ENCODE results near the gene SULT6B1. TPM values are rescaled to one million over a fixed set of nuclear protein-coding genes. Genes with fewer than 3 reads are reported as not detected.
A peak's percentile ranks its signal among the peaks of the same experiment; 100 is the strongest.
"Not testable (repeated sequence)": the region's sequence is repeated elsewhere in the genome, so short reads cannot be mapped to it uniquely, and the experiment has no call there.

The SULT6B1 gene
- polyA plus RNA-seq, 2 of the 4 experiments (the other 2 are of a cell fraction) = not detected

GRCh38 chr2:37225129-37225528 lies 36.7 kb upstream of the SULT6B1 start:
- TF ChIP-seq EHF (CRISPR knock-in tag; IDR thresholded peaks at IDR 0.05) (peak; percentile 60; the same call in 1 of the 2 replicates), HOXA7 (CRISPR knock-in tag; IDR thresholded peaks at IDR 0.05) (0 out of 2 replicates have a peak, but pooled peaks have one; percentile 60), ATOH8 (CRISPR knock-in tag; IDR thresholded peaks at IDR 0.05; ENCODE audit: low read depth) (0 out of 2 replicates have a peak, but pooled peaks have one; percentile 35)
- H3K4me2 ChIP-seq; FAIRE-seq; H3K27ac ChIP-seq; POLR2A ChIA-PET; DNase-seq (ENCODE audit: low read depth in 1 of 2, low spot score in 1 of 2); CTCF ChIA-PET; H3K4me3 ChIP-seq; H3K9me3 ChIP-seq: not testable (repeated sequence)
- peaks cover 22% of the 10 kb centered on the region for H3K4me1 ChIP-seq
- 0 out of 6 replicates have a peak, but pooled peaks of 1 of the 2 experiments have one; percentile 23 for ATAC-seq
- WGBS (ENCODE audit: missing lambda C conversion rate) = 0% methylated on average over 1 of the region's 2 CpGs

GRCh38 chr2:37224063-37224462 lies 35.6 kb upstream of the SULT6B1 start:
- ChIA-PET POLR2A (no interaction called here), CTCF (interaction anchor here (0.6 kb wide), 1 partner anchor 175 kb away, joined by 3 read pairs; no protein-coding TSS in a partner anchor)
- Histone ChIP-seq H3K4me3 (no peak overlapping the region), H3K4me1 (peaks cover 12% of the 10 kb centered on the region), H3K9me3 (no peaks in the 10 kb centered on the region), H3K27ac (no peak overlapping the region), H3K4me2 (no peak overlapping the region)
- DNase-seq (ENCODE audit: low read depth in 1 of 2, low spot score in 1 of 2) (no peak), FAIRE-seq (no peak), ATAC-seq (no peak)
- TF ChIP-seq HOXB5 (CRISPR knock-in tag; IDR thresholded peaks at IDR 0.05) = no peak
- TF ChIP-seq, protein P1, sequence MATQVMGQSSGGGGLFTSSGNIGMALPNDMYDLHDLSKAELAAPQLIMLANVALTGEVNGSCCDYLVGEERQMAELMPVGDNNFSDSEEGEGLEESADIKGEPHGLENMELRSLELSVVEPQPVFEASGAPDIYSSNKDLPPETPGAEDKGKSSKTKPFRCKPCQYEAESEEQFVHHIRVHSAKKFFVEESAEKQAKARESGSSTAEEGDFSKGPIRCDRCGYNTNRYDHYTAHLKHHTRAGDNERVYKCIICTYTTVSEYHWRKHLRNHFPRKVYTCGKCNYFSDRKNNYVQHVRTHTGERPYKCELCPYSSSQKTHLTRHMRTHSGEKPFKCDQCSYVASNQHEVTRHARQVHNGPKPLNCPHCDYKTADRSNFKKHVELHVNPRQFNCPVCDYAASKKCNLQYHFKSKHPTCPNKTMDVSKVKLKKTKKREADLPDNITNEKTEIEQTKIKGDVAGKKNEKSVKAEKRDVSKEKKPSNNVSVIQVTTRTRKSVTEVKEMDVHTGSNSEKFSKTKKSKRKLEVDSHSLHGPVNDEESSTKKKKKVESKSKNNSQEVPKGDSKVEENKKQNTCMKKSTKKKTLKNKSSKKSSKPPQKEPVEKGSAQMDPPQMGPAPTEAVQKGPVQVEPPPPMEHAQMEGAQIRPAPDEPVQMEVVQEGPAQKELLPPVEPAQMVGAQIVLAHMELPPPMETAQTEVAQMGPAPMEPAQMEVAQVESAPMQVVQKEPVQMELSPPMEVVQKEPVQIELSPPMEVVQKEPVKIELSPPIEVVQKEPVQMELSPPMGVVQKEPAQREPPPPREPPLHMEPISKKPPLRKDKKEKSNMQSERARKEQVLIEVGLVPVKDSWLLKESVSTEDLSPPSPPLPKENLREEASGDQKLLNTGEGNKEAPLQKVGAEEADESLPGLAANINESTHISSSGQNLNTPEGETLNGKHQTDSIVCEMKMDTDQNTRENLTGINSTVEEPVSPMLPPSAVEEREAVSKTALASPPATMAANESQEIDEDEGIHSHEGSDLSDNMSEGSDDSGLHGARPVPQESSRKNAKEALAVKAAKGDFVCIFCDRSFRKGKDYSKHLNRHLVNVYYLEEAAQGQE (IDR thresholded peaks at IDR 0.05) = peak; percentile 57
- WGBS (ENCODE audit: missing lambda C conversion rate) = 98% methylated on average over 1 of the region's 1 CpG

GRCh38 chr2:37223131-37223530 lies 34.7 kb upstream of the SULT6B1 start:
- POLR2A ChIA-PET = interaction anchor here (1.7 kb wide), 1 partner anchor 8 kb away, joined by 7 read pairs; the partner anchor contains the start of genes CEBPZ and NDUFAF7
- FAIRE-seq (no peak), DNase-seq (ENCODE audit: low read depth in 1 of 2, low spot score in 1 of 2) (no peak), ATAC-seq (no peak)
- CTCF ChIA-PET = no interaction called here
- WGBS (ENCODE audit: missing lambda C conversion rate) = 93% methylated on average over 4 of the region's 4 CpGs
- H3K4me1 ChIP-seq = peaks cover 10% of the 10 kb centered on the region; the same call in 2 of the 3 replicates
- no peak overlapping the region for H3K4me3 ChIP-seq
- H3K9me3 ChIP-seq = no peaks in the 10 kb centered on the region
- TF ChIP-seq, protein P2, sequence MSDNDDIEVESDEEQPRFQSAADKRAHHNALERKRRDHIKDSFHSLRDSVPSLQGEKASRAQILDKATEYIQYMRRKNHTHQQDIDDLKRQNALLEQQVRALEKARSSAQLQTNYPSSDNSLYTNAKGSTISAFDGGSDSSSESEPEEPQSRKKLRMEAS (IDR thresholded peaks at IDR 0.05) = no peak
- TF ChIP-seq EHF (CRISPR knock-in tag; IDR thresholded peaks at IDR 0.05) = no peak
- no peak for TF ChIP-seq ATOH8 (CRISPR knock-in tag; IDR thresholded peaks at IDR 0.05; ENCODE audit: low read depth)
- TF ChIP-seq ZFP36 (IDR thresholded peaks at IDR 0.05; ENCODE audit: borderline replicate concordance, partially characterized antibody) = no peak
- no peak overlapping the region for H3K4me2 ChIP-seq
- no peak overlapping the region for H3K27ac ChIP-seq

DNA sequence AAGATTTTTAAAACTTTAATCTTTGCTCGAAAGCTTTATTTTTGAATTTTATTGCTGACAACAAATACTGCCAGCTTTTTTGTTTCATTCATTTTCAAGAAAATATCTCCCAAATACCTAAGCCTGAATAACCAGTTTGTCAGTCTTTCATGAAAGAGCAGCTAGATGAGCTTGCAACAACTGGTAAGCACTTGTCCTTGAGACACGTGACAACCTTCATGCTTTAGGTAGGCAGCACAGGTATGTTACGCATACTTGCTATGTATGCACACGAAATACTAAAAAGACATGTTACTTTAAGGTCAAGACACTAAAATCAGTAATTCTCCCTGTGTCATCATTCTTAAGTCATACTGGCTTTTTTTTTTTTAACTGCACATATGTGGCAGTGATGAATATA lies 30.6 kb upstream of the SULT6B1 start:
- no peak overlapping the region for H3K4me3 ChIP-seq
- H3K9me3 ChIP-seq = no peaks in the 10 kb centered on the region
- no peak overlapping the region for H3K27ac ChIP-seq
- FAIRE-seq = no peak
- DNase-seq (ENCODE audit: low read depth in 1 of 2, low spot score in 1 of 2) = no peak
- ChIA-PET POLR2A (interaction anchor here (1.9 kb wide), 1 partner anchor 13 kb away, joined by 9 read pairs; the partner anchor contains the start of genes CEBPZ and NDUFAF7), CTCF (interaction anchor here (0.7 to 0.9 kb wide), 2 partner anchors 13 to 54 kb away, joined by 3 to 4 read pairs; no protein-coding TSS in a partner anchor)
- 92% methylated on average over 4 of the region's 4 CpGs for WGBS (ENCODE audit: missing lambda C conversion rate)
- no peak for ATAC-seq
- peaks cover 14% of the 10 kb centered on the region for H3K4me1 ChIP-seq
- H3K4me2 ChIP-seq = no peak overlapping the region
- TF ChIP-seq CBX2 (IDR thresholded peaks at IDR 0.05; ENCODE audit: borderline replicate concordance, low read depth) = no peak
- no peak for TF ChIP-seq E2F6 (IDR thresholded peaks at IDR 0.05; ENCODE audit: borderline replicate concordance, low read depth)

Measured in A549 (cell line).